ENCODE measurements around the gene WDR7. TPM values are rescaled to one million over a fixed set of nuclear protein-coding genes. Genes with fewer than 3 reads are reported as not detected.

Gene WDR7
- total RNA-seq, 2 donors from 2014 or later, result 22.3 to 24.0 TPM

DNA sequence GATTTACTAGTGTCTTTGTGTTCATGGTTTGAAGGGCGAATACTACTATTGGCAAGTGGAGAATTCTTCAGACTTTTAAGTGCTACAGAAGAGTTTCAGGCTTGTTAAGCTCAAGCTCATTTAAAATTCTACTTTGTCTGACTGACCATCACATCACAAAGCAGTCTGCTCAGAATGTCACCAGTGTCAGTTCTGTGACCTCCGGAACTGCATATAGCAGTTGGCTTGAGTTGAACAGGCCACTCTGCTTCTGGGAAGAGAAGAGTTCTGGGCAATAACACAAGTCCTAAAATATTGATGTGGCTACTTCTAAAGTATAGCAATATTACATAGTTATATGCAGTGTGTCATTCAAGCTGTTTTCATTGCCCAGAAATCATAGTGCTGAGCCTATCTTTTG, 250.8 kb downstream of the WDR7 start:
- H3K27ac ChIP-seq, result peak overlapping the region in 1 of 2 donors; percentile 25
- TF ChIP-seq, protein P1, sequence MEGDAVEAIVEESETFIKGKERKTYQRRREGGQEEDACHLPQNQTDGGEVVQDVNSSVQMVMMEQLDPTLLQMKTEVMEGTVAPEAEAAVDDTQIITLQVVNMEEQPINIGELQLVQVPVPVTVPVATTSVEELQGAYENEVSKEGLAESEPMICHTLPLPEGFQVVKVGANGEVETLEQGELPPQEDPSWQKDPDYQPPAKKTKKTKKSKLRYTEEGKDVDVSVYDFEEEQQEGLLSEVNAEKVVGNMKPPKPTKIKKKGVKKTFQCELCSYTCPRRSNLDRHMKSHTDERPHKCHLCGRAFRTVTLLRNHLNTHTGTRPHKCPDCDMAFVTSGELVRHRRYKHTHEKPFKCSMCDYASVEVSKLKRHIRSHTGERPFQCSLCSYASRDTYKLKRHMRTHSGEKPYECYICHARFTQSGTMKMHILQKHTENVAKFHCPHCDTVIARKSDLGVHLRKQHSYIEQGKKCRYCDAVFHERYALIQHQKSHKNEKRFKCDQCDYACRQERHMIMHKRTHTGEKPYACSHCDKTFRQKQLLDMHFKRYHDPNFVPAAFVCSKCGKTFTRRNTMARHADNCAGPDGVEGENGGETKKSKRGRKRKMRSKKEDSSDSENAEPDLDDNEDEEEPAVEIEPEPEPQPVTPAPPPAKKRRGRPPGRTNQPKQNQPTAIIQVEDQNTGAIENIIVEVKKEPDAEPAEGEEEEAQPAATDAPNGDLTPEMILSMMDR (IDR thresholded peaks at IDR 0.05), result no peak
- no peak for DNase-seq (ENCODE audit: low spot score)
- no peaks in the 10 kb centered on the region for H3K9me3 ChIP-seq
- H3K4me1 ChIP-seq, result peaks cover 0 to 10% of the 10 kb centered on the region in 2 donors
- no peaks in the 10 kb centered on the region for H3K27me3 ChIP-seq
- H3K4me3 ChIP-seq, result no peak overlapping the region
- H3K36me3 ChIP-seq, result no peaks in the 10 kb centered on the region

DNA sequence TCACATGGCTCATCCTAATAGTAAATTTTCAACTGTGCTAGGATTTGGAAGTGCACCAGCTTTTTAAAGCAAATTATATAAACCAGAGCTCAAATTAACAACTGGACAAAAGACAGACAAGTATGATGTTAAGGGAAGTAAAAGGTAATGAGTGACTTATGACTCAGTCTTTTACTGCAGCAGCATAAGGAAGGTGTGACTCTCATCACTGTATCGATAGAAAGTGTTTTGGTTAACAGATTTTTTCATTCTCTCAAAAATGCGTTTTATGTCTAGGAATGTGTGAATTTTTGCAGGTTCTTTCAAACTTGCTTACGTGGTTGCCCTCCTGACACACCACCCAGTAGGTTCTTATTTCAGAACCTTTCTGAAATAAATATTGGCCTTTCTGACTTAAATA, 251.5 kb downstream of the WDR7 start:
- DNase-seq (ENCODE audit: low spot score), result no peak
- TF ChIP-seq, protein P1 (IDR thresholded peaks at IDR 0.05), result no peak
- Histone ChIP-seq H3K36me3 (no peaks in the 10 kb centered on the region), H3K4me1 (peaks cover 0 to 10% of the 10 kb centered on the region in 2 donors), H3K27ac (no peak overlapping the region), H3K9me3 (no peaks in the 10 kb centered on the region), H3K4me3 (no peak overlapping the region), H3K27me3 (no peaks in the 10 kb centered on the region)

DNA sequence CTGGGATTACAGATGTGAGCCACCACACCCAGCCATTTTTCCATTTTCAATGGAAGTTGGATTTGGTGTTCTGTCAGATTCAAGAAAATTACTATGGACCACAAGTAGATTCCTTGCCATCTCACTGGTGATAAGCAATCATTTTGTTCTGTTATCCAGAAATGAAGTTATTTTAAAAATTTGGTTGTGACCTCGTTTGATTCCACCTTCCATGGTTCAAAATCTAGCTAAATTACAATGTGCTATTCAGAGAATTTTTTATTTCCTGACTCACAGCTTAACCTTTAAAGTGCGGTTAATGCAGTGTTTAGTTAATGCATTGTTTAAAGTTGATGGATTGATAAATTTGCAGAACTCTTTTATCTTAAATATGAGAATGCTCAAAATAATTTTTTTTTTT, 252.5 kb downstream of the WDR7 start:
- peaks cover 0 to 10% of the 10 kb centered on the region in 2 donors for H3K4me1 ChIP-seq
- no peak overlapping the region for H3K27ac ChIP-seq
- TF ChIP-seq, protein P1 (IDR thresholded peaks at IDR 0.05), result no peak
- DNase-seq (ENCODE audit: low spot score), result no peak
- no peak overlapping the region for H3K4me3 ChIP-seq
- H3K27me3 ChIP-seq, result no peaks in the 10 kb centered on the region
- no peaks in the 10 kb centered on the region for H3K36me3 ChIP-seq
- no peaks in the 10 kb centered on the region for H3K9me3 ChIP-seq

DNA sequence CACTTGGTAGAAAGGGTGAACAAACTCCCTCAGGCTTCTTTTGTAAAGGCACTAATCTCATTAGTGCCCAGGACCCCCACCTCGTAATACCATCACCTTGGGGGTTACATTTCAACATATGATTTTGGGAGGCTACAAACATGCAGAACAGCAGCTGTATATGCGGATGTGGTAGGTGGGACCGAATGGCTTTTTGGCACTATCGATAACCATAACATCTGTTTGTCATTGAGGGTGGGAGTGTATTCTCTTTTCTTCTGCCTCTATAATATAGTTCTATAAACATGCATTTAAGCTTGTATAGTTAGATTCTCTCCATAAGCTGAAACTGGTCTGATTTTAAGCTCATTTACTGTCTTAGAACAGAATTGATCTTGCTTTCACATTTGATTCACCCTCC, 256.6 kb downstream of the WDR7 start:
- no peak for DNase-seq (ENCODE audit: low spot score)
- Histone ChIP-seq H3K27me3 (no peaks in the 10 kb centered on the region), H3K4me3 (no peak overlapping the region), H3K36me3 (no peaks in the 10 kb centered on the region), H3K27ac (no peak overlapping the region), H3K4me1 (no peaks in the 10 kb centered on the region), H3K9me3 (no peaks in the 10 kb centered on the region)
- TF ChIP-seq, protein P1 (IDR thresholded peaks at IDR 0.05), result no peak

DNA sequence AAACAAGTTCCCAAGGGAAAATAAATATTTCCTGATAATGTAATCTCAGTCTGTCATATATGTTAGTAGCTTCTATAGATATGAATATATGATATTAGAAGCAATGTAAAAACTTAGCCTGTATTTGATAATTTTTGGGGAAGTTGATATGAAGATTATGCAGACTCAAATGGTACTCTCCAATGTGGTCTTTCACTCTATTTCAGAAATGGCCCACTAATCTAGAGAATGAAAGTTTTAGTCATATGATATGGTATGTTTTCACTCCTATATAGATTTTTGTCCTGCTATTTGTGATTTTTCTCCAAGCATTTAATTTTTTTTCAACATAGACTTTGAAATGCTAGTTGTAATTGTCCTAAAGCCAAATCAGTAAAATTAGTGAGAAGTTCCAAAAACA, 259.1 kb downstream of the WDR7 start:
- TF ChIP-seq, protein P1 (IDR thresholded peaks at IDR 0.05), result no peak
- H3K4me3 ChIP-seq, result no peak overlapping the region
- no peaks in the 10 kb centered on the region for H3K36me3 ChIP-seq
- H3K9me3 ChIP-seq, result no peaks in the 10 kb centered on the region
- H3K4me1 ChIP-seq, result no peaks in the 10 kb centered on the region
- DNase-seq (ENCODE audit: low spot score), result no peak
- no peak overlapping the region for H3K27ac ChIP-seq
- no peaks in the 10 kb centered on the region for H3K27me3 ChIP-seq

DNA sequence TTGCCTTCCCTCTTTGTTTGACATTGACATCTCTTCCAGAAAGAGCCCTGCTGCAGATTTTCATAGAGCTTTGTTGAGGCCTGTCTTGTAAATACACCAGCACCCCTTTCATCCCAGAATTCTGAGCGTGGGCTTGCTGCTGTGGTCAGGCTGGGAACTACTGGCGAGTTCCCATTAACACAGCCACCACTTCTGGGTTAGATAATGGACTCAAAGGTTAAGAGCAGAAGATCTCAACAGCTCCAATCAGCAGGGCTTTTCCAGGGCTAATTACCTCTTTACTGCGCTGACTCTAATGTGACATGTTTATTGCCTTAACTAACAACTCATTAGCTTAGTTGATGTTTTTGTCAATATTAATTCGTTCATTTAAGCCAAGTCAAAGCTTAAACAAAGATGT, 259.8 kb downstream of the WDR7 start:
- no peak overlapping the region for H3K27ac ChIP-seq
- H3K9me3 ChIP-seq, result no peaks in the 10 kb centered on the region
- DNase-seq (ENCODE audit: low spot score), result no peak
- H3K4me1 ChIP-seq, result no peaks in the 10 kb centered on the region
- H3K27me3 ChIP-seq, result no peaks in the 10 kb centered on the region
- H3K36me3 ChIP-seq, result no peaks in the 10 kb centered on the region
- no peak overlapping the region for H3K4me3 ChIP-seq
- TF ChIP-seq, protein P1 (IDR thresholded peaks at IDR 0.05), result no peak

Data from right atrium auricular region (tissue), 2 donors.